GM10847 (cell line): ENCODE data around the gene YIPF1.

Experiments used
- POLR2A ChIP-seq: IDR thresholded peaks from 2 replicates; pipeline ENCODE4 v1.6.1; 2011; ENCODE audit not compliant: insufficient read length; ENCODE audit errors: extremely low read depth

YIPF1 gene

DNA sequence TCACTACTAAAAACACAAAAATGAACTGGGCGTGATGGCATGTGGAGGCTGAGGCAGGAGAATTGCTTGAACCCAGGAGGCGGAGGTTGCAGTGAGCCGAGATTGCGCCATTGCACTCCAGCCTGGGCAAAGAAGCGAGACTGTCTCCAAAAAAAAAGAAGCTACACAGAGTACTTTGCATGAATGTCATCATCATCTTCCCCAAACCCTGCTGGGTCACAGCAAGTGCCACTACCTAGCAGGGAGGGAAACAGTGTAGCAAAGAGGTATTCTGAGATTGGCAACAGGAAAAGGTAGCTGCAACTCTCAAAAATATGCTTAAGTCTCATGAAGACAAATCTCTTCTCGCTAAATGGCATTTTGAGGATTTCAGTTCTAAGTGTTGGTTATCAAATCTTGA lies 64.3 kb downstream of the YIPF1 start:
- TF ChIP-seq POLR2A, result no peak

DNA sequence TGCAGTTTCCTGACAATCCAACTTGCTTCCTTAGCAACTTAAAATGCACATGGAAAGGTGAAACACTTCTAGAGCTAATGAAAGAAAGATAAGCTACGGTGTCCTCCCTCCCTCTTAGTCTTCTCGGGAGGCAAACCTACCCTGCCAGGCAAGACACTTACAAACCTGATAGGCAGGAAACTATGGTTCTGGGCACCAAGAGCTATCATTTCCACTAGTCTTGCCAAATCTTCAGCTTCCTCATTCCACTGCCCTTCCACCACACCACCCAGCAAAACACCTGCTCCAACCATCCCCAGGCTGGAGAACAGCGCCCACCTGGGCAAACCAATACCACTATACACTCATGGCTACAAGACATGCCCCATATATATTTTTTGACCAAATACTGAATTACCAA lies 66.7 kb downstream of the YIPF1 start:
- TF ChIP-seq POLR2A, result no peak

DNA sequence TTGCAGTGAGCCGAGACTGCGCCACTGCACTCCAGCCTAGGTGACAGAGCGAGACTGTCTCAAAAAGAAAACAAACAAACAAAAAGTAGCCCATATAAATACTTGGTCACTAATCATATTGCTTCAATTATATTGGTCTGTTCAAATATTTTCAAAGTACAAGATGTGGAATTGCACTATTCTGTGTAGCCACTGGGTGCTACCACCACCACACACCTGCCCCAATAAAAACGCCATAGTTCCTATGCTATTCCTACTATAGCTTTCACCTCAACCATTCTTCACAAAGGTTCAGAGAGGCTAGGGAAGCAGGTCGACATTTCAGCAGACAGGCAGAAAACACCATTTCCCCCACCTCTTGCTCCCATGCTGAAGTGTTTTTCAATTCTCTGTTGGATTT lies 68.2 kb downstream of the YIPF1 start:
- no peak for TF ChIP-seq POLR2A

DNA sequence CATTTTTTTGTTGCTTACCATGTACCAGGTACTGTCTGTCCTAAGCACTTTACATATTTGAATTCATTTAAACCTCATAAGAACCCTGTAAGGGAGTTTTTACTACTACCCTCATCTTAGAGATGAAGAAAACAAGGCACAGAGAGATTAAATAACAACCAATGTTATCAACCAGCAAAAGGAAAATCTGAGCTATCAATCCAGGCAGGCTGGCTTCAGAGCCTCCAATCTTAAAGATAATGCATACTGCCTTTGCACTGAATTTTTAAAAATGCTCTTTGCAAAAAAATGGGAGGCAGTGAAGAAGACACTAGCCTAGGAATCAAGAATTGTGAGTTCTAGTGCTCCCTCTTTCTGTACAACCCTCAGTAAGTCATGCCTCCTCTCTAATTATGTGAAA lies 70.2 kb downstream of the YIPF1 start:
- no peak for TF ChIP-seq POLR2A

DNA sequence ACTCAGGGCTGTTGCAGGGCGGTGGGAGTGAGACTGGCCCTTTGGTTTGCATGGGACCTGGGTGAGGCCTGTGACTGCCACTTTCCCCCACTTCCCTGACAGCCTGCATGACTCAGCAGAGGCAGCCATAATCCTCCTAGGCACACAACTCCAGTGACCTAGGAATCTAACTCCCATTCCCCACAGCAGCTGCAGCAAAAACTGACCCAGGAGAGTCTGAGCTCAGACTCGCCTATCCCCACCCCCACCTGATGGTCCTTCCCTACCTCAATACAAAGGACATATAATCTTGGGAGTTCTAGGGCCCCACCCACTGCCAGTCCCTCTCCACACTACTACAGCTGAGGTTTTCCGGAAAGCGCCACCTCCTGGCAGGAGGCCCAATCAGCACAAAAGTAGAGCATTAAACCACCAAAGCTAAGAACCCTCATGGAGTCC lies 78.2 kb downstream of the YIPF1 start:
- TF ChIP-seq POLR2A, result no peak

DNA sequence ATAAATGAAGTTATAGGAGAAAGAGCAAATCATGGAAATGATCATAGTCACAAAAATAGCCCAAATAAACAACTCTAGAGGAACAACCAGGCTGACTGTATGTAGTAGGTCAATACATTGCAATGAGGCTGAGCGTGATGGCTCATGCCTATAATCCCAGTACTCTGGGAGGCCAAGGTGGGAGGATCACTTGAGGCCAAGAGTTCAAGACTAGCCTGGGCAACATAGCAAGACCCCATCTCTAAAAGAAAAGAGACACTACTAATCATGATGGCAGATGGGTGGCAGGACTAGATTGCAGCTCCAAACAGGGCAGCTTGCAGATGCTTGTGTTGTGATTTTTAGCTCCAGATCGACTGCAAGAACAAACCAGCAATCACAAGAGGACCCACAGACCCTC lies 79.1 kb downstream of the YIPF1 start:
- TF ChIP-seq POLR2A, result no peak

DNA sequence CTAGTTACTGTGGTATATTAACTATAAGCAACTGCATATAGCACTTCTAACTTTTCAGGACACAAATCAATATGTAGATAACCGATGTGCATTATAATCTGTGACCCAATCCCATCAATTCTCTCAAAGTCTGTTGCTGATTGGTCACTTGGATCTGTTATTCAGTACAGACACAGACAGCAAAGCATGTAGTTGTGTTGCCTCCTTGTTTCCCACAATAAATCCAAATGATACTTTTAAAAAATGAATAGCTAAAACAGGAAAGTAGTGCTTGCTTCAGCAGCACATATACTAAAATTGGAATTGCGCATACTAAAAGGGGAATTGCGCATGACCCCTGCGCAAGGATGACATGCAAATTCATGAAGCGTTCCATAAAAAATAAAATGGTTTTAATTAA lies 79.6 kb downstream of the YIPF1 start:
- TF ChIP-seq POLR2A, result no peak

DNA sequence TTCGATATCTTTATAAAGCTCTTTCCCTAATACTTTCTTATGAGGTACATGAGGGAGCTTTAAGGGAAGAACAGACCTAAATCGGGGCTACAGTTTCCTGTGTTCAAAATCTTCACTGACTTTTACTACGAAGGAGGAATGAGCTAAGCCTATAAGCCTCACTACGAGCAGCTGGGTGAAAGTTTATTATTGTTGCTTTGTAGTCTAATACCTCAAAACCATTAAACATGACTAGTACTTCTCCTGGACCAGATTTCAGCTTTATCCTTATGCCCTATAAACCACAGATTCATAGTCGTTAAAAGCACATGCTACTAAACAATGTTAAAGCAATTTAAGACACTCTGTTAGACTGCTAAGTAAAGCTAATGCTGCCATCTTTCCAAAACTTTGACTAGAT lies 81.7 kb downstream of the YIPF1 start:
- no peak for TF ChIP-seq POLR2A

DNA sequence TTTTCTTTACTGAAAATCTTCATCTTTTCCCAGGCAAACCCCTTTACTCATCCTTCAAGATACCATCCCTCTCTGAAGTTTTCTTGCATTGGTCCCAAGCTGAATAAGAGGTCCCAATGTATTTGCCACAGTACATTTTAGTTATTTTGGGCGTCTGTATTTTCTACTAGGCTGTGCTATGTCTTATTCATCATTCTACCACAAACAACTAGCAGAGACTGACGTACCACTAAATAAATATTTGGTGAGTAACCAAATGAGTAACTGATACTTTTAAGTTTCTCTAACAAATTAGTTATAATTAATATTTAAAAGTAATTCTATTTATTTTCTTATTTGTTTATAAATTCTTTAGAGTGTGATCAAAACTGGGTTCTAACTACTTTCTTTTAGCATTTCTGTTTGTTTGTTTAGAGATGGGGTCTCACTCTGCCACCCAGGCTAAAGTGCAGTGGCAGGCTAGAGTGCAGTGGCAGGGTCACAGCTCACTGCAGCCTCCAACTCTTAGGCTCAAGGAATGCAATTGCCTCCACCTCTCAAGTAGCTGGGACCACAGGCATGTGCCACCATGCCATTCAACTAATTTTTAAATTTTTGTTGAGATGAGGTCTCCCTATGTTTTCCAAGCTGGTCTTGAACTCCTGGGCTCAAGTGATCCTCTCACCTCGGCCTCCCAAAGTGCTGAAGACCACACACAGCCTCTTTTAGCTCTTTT lies 84.6 kb downstream of the YIPF1 start:
- TF ChIP-seq POLR2A, result no peak

DNA sequence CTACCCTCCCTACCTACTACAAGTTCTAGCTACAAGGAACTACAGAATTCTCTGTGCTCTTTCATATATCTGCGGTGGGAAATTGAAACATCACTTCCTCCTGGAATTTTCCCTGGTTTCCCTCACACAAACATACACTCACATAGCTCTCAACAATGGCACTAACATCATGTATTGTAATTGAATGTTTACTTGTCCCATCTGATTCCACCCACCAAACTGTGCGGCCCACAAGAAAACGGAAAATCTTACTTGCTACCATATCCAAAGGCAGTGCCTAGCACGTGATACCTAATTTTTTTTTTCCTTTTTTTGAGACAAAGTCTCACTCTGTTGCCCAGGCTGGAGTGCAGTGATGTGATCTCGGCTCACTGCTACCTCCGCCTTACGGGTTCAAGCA lies 85.4 kb downstream of the YIPF1 start:
- no peak for TF ChIP-seq POLR2A
